DOHH2 (cell line): ENCODE measurements around the gene TRIM9.

ENCODE experiments used
- H3F3A ChIP-seq: fragments of 200-600 bp; sonication (generic), shearing (Covaris generic); 2 replicates; pipeline ENCODE4 v1.6.0; 2016; ENCODE audit warnings: antibody characterized with exemption, mild to moderate bottlenecking; ENCODE audit not compliant: control insufficient read depth, insufficient read depth
- H3K27ac ChIP-seq: fragments of 200-600 bp; sonication (generic); 2 replicates; pipeline ENCODE4 v1.5.1; 2014; ENCODE audit warnings: low read depth, mild to moderate bottlenecking, low read length, moderate library complexity
- H3K27me3 ChIP-seq: fragments of 200-600 bp; sonication (generic); 2 replicates; pipeline ENCODE4 v1.6.1; 2014; ENCODE audit warnings: mild to moderate bottlenecking, low read length, mixed read lengths; ENCODE audit not compliant: control insufficient read depth
- H3K36me3 ChIP-seq: fragments of 200-600 bp; sonication (generic); 2 replicates; pipeline ENCODE4 v1.6.1; 2014; ENCODE audit warnings: mild to moderate bottlenecking, low read length, moderate library complexity, mixed read lengths; ENCODE audit not compliant: control insufficient read depth
- H3K4me1 ChIP-seq: fragments of 200-600 bp; sonication (generic); 2 replicates; pipeline ENCODE4 v1.6.1; 2014; ENCODE audit warnings: mild to moderate bottlenecking, low read length, mixed read lengths; ENCODE audit not compliant: control insufficient read depth
- H3K4me2 ChIP-seq: fragments of 200-600 bp; sonication (generic); 2 replicates; pipeline ENCODE4 v1.6.0; 2014; ENCODE audit warnings: mild to moderate bottlenecking, low read length, moderate library complexity
- H3K4me3 ChIP-seq: fragments of 200-600 bp; sonication (generic); 2 replicates; pipeline ENCODE4 v1.5.1; 2014; ENCODE audit warnings: mild to moderate bottlenecking, low read length, mixed read lengths
- H3K79me2 ChIP-seq: fragments of 200-600 bp; sonication (generic); 2 replicates; pipeline ENCODE4 v1.6.1; 2014; ENCODE audit warnings: mild to moderate bottlenecking, low read length, mixed read lengths; ENCODE audit not compliant: control insufficient read depth
- H3K9me2 ChIP-seq: fragments of 200-600 bp; sonication (generic); replicated peaks from 2 replicates; pipeline ENCODE4 v1.6.1; 2014; ENCODE audit warnings: mild to moderate bottlenecking, low read length, mixed read lengths; ENCODE audit not compliant: control insufficient read depth
- H3K9me3 ChIP-seq: fragments of 200-600 bp; sonication (generic); 2 replicates; pipeline ENCODE4 v1.6.1; 2014; ENCODE audit warnings: antibody characterized with exemption, low read length, mixed read lengths; ENCODE audit not compliant: control insufficient read depth, insufficient read depth
- H4K20me1 ChIP-seq: fragments of 200-600 bp; sonication (generic); 2 replicates; pipeline ENCODE4 v1.6.0; 2014; ENCODE audit warnings: low read depth, mild to moderate bottlenecking, antibody characterized with exemption, low read length, moderate library complexity; ENCODE audit not compliant: control insufficient read depth, insufficient read depth
- CTCF ChIP-seq: fragments of 200-600 bp; sonication (generic); IDR thresholded peaks from one replicate; pipeline ENCODE4 v1.5.1; 2014; ENCODE audit warnings: antibody characterized with exemption, mild to moderate bottlenecking, low read depth, low read length; ENCODE audit not compliant: poor library complexity, severe bottlenecking
- EZH2phosphoT487 ChIP-seq: fragments of 200-600 bp; sonication (generic); IDR thresholded peaks from 2 replicates; pipeline ENCODE4 v1.6.1; 2017; ENCODE audit warnings: borderline replicate concordance, mild to moderate bottlenecking, antibody characterized with exemption, low read length, moderate library complexity, mixed read lengths

The TRIM9 gene

GRCh38 chr14:51086044-51086443 lies 8.9 kb downstream of the TRIM9 start:
- Histone ChIP-seq H3K9me3 (no peaks in the 10 kb centered on the region), H3F3A (peaks cover 3% of the 10 kb centered on the region; the same call in 1 of the 2 replicates), H3K27ac (no peak overlapping the region), H3K4me3 (no peak overlapping the region), H3K9me2 (no peaks in the 10 kb centered on the region), H4K20me1 (0 out of 2 replicates have a peak, but pooled peaks cover 4% of the 10 kb centered on the region), H3K36me3 (peaks cover 56% of the 10 kb centered on the region), H3K4me1 (peaks cover 68% of the 10 kb centered on the region), H3K79me2 (peaks cover 99% of the 10 kb centered on the region), H3K4me2 (no peak overlapping the region), H3K27me3 (no peaks in the 10 kb centered on the region)
- no peak for TF ChIP-seq CTCF
- no peak for TF ChIP-seq EZH2phosphoT487

- peaks cover 53% of the 10 kb centered on the region for H3K36me3 ChIP-seq
- H4K20me1 ChIP-seq, result no peaks in the 10 kb centered on the region
- no peak overlapping the region for H3K4me2 ChIP-seq
- H3F3A ChIP-seq, result peaks cover 3% of the 10 kb centered on the region; the same call in 1 of the 2 replicates
- H3K9me2 ChIP-seq, result no peaks in the 10 kb centered on the region
- H3K4me1 ChIP-seq, result peaks cover 67% of the 10 kb centered on the region
- H3K27me3 ChIP-seq, result no peaks in the 10 kb centered on the region
- H3K9me3 ChIP-seq, result no peaks in the 10 kb centered on the region
- H3K27ac ChIP-seq, result no peak overlapping the region
- H3K4me3 ChIP-seq, result no peak overlapping the region
- H3K79me2 ChIP-seq, result peaks cover 99% of the 10 kb centered on the region
- no peak for TF ChIP-seq EZH2phosphoT487
- TF ChIP-seq CTCF, result no peak
These were observed 9.9 kb downstream of the TRIM9 start for GRCh38 chr14:51084962-51085361.

- H3K9me2 ChIP-seq, result no peaks in the 10 kb centered on the region
- no peak for TF ChIP-seq CTCF
These were observed 10.4 kb downstream of the TRIM9 start for GRCh38 chr14:51084507-51084906.

More at GRCh38 chr14:51084507-51084906, 10.4 kb downstream of the TRIM9 start:
- Histone ChIP-seq H3K4me3 (no peak overlapping the region), H3K27ac (no peak overlapping the region), H3K4me1 (peaks cover 62% of the 10 kb centered on the region), H3K4me2 (no peak overlapping the region), H3K36me3 (peaks cover 56% of the 10 kb centered on the region), H4K20me1 (no peaks in the 10 kb centered on the region), H3K9me3 (no peaks in the 10 kb centered on the region), H3K27me3 (no peaks in the 10 kb centered on the region), H3K79me2 (peaks cover 99% of the 10 kb centered on the region), H3F3A (peaks cover 3% of the 10 kb centered on the region; the same call in 1 of the 2 replicates)
